HG03342 (cell line): Measurements from ENCODE around the gene SYT7.

Experiments used
- ATAC-seq: cut with Tn5 transposase; IDR thresholded peaks from one replicate; pipeline ENCODE4 v1.9.1; 2021; ENCODE audit warnings: mild to moderate bottlenecking, moderate library complexity; ENCODE audit not compliant: unreplicated experiment

SYT7 gene

GRCh38 chr11:61522881-61523280, 58.0 kb downstream of the SYT7 start:
- ATAC-seq: no peak

DNA sequence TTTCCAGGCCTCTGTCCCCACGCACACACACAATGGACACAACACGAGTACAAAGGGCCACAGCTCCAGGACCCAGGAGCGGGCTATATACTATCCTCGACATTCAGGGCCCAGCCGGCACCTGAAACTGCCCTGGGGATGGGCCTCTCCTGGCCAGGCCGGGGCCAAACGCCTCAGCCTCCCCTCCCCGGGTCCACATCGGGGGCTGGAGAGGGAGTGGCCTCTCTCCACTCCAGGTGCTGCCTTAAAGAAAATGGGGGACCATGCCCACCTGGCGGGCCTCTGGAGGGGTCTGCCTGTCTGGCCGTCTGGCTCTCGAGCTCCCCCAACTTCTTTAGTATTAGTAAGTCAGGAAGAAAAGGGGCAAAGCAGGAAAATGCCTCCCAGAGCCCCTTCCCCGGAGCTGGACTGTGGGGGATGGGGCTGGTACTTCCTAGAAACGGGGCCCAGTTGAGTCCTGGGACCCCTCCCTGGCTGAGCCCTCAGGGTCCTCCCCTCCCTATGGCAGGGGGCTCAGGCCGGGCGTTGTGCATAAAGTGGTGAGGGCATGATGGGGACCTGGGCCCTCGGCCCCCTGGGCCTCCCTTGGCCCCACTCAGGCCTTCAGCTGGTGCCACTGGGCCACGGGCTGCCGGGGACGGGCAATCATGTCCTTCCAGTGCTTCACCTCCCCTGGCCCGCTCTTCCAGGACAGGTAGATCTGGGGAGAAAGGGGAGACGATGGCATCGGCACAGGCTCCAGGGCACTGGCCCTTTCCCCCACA, 62.7 kb downstream of the SYT7 start:
- ATAC-seq: no peak

DNA sequence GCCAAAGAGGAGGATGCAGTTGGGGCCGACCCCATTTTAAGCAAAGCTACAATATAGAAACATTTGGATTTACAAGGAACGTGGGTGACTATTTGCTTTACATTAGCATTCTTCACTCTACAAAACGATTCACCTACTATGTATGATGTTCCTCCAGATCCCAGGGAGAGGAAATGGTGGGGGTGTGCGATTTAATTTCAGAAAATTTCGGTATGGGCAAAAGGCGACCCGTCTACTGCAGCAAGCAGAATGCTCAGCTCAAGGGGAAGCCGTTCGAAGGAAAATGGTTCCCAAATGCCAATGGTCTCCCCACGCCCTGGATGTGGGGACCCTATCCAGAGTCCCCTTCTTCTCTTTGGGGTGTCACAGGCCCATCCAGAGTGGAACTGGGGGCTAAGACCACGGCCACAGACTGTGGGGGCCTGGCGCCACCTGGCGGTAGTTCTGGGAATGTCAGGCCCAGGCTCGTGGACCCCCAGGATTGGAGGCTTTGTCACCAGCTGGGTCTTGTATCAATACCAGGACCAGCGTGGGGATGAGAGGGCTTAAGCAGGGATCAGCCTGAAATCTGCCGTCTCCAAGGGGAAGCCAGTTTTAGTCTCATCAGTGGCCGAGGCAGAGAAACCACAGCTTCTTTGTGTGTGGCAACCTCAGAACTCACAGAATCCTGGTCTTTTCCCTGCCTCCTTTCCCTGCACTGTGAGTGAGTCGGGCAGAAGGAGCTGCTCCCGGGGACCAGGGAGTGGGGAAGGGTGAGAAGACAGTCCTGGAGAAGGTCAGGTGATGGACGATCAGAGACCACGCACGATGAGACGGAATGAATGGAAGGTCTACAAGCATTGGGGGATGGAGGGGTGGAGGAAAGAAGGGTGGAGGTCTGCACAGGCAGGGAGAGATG, 64.0 kb downstream of the SYT7 start:
- no peak for ATAC-seq

DNA sequence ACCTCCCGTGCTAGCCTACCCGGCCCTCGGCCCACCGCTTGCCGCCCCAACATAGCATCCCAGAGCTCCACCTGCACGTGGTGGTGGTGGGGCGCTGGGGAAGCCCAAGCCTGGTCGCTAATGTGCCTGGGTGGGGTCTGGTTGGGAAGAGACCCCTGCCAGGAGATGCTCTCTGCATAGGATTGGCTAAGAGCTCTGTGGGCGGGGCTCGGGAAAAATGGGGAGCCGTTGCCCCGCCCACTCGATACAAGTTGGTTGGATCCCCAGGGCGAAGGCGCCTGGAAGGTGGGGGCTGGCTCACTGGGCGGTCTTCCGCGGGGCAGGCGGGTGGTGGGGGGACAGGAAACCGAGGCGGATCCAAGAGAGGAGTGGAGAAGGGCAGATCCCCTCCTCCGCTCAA, 64.7 kb downstream of the SYT7 start:
- ATAC-seq: no peak

DNA sequence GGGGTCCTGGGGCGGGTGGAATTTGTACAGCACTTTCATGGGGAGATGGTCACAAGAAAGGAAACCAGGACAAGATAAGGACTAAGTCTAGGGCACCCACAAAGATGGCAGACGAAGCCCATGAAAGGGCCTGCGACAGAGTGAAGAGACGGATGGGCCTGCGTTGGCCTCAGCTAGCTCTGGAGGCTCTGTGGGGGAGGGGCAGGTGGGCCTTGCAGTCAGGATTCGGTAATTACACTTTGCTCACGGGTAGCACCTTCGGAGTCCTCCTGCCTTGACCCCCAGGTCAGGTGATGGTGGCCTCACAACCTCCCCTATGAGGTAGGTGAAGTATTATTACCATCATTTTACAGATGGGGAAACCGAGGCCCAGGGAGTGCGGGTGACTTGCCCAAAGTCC, 65.2 kb downstream of the SYT7 start:
- ATAC-seq: no peak

- ATAC-seq: no peak
Measured at GRCh38 chr11:61514050-61514917, 66.6 kb downstream of the SYT7 start.

GRCh38 chr11:61513143-61513765, 67.6 kb downstream of the SYT7 start:
- no peak for ATAC-seq

DNA sequence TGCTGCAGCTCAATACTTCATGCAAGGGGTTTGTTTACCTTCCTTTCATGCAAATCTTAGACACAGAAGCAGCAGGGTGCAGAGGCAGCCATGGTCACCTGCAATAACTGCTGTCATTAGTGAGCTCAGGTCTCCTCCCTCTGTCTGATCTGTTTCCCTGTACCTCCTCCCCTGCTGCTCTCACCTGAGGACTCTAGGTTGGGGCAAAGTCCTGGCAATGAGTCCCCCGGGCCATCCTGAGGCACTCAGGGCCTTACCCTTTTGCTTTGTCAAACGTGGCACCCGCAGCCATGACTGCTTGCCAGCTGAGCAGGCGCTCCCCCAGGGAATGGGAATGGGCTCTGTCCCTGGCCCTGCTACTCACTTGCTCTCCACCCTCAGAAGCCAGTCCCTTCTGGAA, 68.4 kb downstream of the SYT7 start:
- no peak for ATAC-seq

GRCh38 chr11:61511383-61511782, 69.5 kb downstream of the SYT7 start:
- ATAC-seq: no peak

- ATAC-seq: no peak
Measured at GRCh38 chr11:61510974-61511373, 69.9 kb downstream of the SYT7 start.

DNA sequence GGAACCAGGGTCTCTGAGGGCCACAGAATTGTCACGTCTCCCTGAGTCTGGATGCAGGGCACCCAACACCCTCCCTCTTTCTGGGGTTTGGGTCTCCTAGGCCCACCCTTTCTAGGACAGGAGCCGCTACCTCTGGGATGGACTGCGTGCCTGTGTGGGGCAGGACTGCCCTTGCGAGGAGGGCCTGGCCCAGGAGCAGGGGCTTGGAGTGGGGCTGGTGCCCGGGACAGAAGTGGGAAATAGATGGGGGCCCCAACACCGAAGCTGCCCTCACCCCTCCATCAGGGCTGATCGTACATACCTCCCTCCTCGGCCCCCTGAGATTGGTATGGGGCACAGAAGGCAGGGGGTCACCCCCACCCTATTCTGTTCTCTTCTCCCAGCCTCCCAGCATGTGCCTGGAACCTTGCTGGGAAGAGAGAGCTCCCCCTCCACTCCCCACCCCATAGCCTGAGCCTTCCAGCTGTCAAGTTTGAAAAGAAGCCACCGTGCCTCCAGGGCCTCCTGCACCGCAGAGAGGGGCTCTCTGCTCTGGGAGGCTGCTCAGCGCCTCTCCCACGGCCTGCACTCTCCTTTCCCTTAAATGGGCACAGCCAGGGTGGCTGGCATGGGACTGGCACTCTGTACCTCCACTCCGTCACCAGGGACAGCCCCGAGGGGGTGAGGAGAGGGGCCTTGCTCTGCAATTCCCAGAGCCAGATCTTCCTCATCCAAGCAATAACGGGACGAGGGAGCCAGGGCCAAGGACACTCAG, 70.5 kb downstream of the SYT7 start:
- ATAC-seq: no peak

DNA sequence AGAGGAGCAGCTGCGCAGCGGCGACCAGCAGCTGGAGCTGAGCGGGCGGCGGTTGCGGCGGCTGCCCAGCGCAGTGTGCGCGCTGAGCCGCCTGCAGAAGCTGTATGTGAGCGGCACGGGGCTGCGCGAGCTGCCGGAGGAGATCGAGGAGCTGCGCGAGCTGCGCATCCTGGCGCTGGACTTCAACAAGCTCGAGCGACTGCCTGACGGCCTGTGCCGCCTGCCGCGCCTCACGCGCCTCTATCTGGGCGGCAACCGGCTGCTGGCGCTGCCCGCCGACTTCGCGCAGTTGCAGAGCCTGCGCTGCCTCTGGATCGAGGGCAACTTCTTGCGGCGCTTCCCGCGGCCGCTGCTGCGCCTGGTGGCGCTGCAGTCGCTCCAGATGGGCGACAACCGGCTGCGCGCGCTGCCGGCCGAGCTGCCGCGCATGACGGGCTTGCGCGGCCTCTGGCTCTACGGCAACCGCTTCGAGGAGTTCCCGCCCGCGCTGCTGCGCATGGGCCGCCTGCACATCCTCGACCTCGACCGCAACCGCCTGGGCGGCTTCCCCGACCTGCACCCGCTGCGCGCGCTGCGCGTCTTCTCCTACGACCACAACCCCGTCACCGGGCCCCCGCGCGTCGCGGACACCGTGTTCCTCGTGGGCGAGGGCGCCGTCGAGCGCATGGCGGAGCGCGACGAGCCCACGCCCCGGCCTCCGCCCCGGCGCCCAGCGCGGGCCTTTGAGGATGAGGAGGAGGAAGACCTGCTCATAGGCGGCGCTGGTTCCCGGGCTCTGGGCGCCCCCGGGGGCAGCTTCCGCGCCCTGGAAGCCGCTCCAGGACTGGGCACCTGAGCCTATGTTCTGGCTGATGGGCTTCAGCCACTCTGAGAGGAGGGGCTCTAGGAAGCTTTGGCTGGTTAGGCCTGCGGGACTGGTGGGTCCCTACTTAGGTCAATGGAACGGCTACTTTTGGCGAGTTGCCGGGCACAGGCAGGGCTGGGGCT, 71.5 kb downstream of the SYT7 start:
- ATAC-seq: peak; percentile 71

GRCh38 chr11:61507962-61508861, 72.7 kb downstream of the SYT7 start, which contains the start of gene LRRC10B:
TSS of gene LRRC10B (plus strand) at chr11:61508749. CDS start at chr11:61508999, 250 bp downstream.
- ATAC-seq: no peak

GRCh38 chr11:61507012-61507768, 73.7 kb downstream of the SYT7 start:
- ATAC-seq: no peak

- no peak for ATAC-seq
Measured at GRCh38 chr11:61505640-61506155, 75.2 kb downstream of the SYT7 start.

- no peak for ATAC-seq
Measured at GRCh38 chr11:61505106-61505505, 75.8 kb downstream of the SYT7 start.
